ENCODE data around the gene PORCN.

PORCN gene

GRCh38 chrX:48476919-48477318 is 31.9 kb upstream of the PORCN start:
- no peak for DNase-seq (ENCODE audit: low read depth)

GRCh38 chrX:48477960-48478755 is 30.6 kb upstream of the PORCN start:
- DNase-seq (ENCODE audit: low read depth) = no peak

GRCh38 chrX:48478806-48479205 is 30.0 kb upstream of the PORCN start:
- DNase-seq (ENCODE audit: low read depth) = no peak

- no peak for DNase-seq (ENCODE audit: low read depth)
Observed at GRCh38 chrX:48480142-48480541, 28.6 kb upstream of the PORCN start.

- no peak for DNase-seq (ENCODE audit: low read depth)
Observed at GRCh38 chrX:48480583-48480982, 28.2 kb upstream of the PORCN start.

- no peak for DNase-seq (ENCODE audit: low read depth)
Observed at GRCh38 chrX:48482526-48482925, 26.3 kb upstream of the PORCN start.

GRCh38 chrX:48487362-48487798 is 21.4 kb upstream of the PORCN start:
- DNase-seq (ENCODE audit: low read depth) = no peak

GRCh38 chrX:48488034-48488433 is 20.8 kb upstream of the PORCN start:
- no peak for DNase-seq (ENCODE audit: low read depth)

GRCh38 chrX:48489296-48489695 is 19.5 kb upstream of the PORCN start:
- no peak for DNase-seq (ENCODE audit: low read depth)

- DNase-seq (ENCODE audit: low read depth) = no peak
Observed at GRCh38 chrX:48489892-48490291, 18.9 kb upstream of the PORCN start.

GRCh38 chrX:48490661-48491060 is 18.1 kb upstream of the PORCN start:
- DNase-seq (ENCODE audit: low read depth) = no peak

GRCh38 chrX:48491809-48492208 is 17.0 kb upstream of the PORCN start:
- no peak for DNase-seq (ENCODE audit: low read depth)

- DNase-seq (ENCODE audit: low read depth) = no peak
Observed at GRCh38 chrX:48492293-48492910, 16.4 kb upstream of the PORCN start.

GRCh38 chrX:48493890-48494364 is 14.9 kb upstream of the PORCN start:
- DNase-seq (ENCODE audit: low read depth) = no peak

- no peak for DNase-seq (ENCODE audit: low read depth)
Observed at GRCh38 chrX:48496660-48497059, 12.1 kb upstream of the PORCN start.

- DNase-seq (ENCODE audit: low read depth) = no peak
Observed at GRCh38 chrX:48497871-48498270, 10.9 kb upstream of the PORCN start.

- DNase-seq (ENCODE audit: low read depth) = no peak
Observed at GRCh38 chrX:48498374-48498809, 10.4 kb upstream of the PORCN start.

GRCh38 chrX:48504261-48504660 is 4.5 kb upstream of the PORCN start:
- DNase-seq (ENCODE audit: low read depth) = no peak

- DNase-seq (ENCODE audit: low read depth) = no peak
Observed at GRCh38 chrX:48505481-48505880, 3.3 kb upstream of the PORCN start.

GRCh38 chrX:48507246-48507645 is 1.5 kb upstream of the PORCN start:
- DNase-seq (ENCODE audit: low read depth) = no peak

GRCh38 chrX:48509245-48509590 is 426 bp downstream of the PORCN start:
- DNase-seq (ENCODE audit: low read depth) = no peak

GRCh38 chrX:48509619-48510018 is 827 bp downstream of the PORCN start:
- DNase-seq (ENCODE audit: low read depth) = no peak

GRCh38 chrX:48511560-48511959 is 2.8 kb downstream of the PORCN start:
- no peak for DNase-seq (ENCODE audit: low read depth)
